GM19372 (cell line): ENCODE measurements around the gene SPPL3.
A peak's percentile ranks its signal among the peaks of the same experiment; 100 is the strongest.
"Not testable (repeated sequence)": the region's sequence is repeated elsewhere in the genome, so short reads cannot be mapped to it uniquely, and the experiment has no call there.

Source experiments
- ATAC-seq: cut with Tn5 transposase; IDR thresholded peaks from one replicate; pipeline ENCODE4 v1.9.1; 2021; ENCODE audit warnings: mild to moderate bottlenecking, low read depth, moderate library complexity; ENCODE audit not compliant: unreplicated experiment

SPPL3 gene

DNA sequence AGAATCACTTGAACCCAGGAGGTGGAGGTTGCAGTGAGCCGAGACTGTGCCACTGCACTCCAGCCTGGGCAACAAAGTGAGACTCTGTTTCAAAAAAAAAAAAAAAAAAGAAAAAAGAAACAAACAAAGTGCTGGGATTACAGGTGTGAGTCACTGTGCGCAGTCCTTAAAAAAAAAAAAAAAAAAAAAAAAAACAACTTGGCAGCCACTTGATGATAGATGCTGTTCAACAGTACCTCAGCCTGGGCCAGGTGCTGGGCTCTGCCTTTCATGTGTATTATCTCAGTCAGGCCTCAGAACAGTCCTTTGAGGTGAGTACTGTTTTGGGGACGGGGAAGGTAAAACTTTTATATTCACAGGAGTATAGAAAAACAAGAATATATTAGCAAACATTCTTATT is 169.0 kb downstream of the SPPL3 start:
- ATAC-seq, result no peak

GRCh38 chr12:120734210-120734609 is 169.9 kb downstream of the SPPL3 start:
- no peak for ATAC-seq

- ATAC-seq, result no peak
Observed at GRCh38 chr12:120733574-120733973, 170.6 kb downstream of the SPPL3 start.

- not testable (repeated sequence) for ATAC-seq
Observed at GRCh38 chr12:120732198-120732597, 172.0 kb downstream of the SPPL3 start.

DNA sequence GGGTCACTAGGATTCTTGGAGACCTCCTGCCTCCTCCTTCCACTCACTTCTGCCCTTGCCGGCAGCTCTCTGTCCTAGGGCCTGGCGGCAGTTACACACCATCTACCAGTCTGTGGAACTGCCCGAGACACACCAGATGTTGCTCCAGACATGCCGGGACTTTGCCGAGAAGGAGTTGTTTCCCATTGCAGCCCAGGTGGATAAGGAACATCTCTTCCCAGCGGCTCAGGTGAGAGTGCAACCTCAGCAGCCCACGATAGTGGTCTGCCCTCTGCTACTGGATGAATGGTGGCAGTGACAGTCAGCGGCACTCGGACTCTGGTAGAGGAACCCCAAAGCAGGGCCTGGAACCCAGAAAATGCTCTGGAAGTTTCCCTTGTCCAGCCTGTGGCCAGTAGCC is 177.2 kb downstream of the SPPL3 start:
- ATAC-seq, result no peak

GRCh38 chr12:120726510-120726793 is 177.7 kb downstream of the SPPL3 start:
- no peak for ATAC-seq

DNA sequence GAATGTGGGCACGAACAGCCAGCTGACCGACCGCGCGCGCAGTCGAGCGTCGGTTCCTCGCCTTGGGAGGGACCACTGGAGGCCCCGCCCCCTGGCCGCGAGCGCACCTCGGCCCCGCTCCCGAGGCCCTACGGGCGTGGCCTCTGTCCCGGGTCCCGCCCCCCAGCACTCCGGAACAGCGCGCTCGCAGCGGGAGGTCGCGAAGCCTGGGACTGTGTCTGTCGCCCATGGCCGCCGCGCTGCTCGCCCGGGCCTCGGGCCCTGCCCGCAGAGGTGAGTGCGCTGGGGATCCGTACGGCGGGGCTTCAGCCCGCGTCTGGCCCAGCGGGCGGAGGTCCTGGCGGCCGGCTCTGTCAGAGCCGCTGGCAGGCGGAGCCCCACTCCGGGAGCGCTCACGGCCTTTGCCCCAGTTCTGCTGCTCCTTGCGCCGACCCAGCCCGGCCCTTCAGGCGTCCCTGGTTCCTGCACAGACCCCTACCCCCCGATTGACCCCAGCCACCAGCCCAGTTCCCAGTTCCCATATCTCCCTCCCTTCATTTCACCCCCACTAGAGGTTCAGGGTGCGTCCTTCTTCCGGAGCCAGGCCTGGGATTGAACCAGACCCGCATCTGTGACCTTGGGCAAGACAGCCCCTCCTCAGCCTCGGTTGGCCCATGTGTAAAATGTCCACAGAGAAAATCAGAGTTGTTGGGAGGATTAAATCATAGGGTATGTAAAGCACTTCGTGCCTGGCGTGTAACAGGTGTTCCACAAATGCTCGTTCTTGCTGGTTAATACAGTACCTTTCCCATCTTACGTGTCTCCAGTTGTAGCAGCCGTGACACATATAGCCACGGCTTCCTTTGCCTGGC is 178.3 kb downstream of the SPPL3 start, which contains the start of gene ACADS:
ACADS (plus strand) TSS at position 168 of the 851 bp plus-strand sequence; CDS start at position 228, 60 bp downstream.
- peak; percentile 99 for ATAC-seq

DNA sequence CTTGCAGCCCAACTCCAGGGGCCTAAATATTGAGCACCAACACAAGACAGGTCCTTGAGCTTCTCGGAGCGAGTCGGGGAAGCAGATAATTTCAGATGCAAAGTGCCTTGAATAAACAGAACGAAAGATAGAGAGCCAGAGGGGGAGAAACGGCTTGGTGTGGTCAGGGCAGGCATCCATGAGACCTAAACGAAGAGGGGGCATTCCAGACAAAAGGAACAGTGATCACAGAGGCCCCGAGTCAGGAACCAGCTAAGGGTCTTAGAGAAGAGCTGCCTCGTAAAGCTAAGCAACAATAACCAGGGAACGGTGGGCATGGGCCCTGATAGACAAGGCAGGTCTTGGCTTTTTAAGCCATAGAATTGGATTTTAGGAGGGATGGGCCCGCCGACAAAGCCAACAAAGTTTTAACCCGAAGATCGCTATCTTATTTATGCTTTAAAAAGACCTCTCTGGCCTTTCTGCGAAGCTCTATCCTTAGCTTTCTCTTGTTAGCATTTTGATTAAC is 179.0 kb downstream of the SPPL3 start:
- no peak for ATAC-seq

DNA sequence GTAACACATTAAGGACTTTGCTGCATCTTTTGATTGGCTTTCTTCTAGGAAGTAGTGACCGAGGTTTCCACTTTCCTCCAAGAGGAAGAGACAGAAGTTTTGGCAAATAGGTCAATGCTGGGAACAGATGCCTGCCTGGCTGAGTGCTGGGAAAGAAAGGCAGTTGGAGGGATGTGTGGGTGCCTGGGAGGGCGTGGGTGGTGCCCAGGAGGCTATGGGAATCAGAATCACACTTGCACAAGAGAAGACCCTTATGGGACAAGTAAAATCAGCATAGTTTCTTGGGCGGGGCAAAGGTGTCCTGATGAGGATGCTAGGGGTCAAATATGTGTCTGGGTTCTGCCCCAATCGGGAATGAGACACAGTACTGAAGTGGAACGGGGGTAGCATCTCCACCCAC is 179.4 kb downstream of the SPPL3 start:
- ATAC-seq, result no peak

DNA sequence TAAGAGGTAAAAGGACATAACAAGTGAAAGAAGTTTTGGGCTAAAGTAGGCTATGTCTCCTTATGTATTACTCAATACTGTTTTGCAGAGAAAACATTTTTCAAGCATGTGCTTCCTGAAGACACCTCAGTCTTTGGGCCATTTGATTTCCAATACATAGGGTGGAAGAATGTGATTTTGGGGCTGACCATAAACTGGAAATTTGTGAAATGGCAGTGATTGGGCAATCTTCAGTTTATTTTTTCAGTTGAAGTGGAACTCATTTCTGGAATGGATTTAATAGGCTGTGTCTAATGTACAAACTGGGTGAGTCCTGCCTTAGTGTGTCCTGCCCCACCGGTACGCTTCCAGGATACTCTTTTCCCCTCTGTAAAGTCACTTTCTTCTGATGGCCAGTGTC is 181.4 kb downstream of the SPPL3 start:
- no peak for ATAC-seq

GRCh38 chr12:120721866-120722265 is 182.3 kb downstream of the SPPL3 start:
- no peak for ATAC-seq

DNA sequence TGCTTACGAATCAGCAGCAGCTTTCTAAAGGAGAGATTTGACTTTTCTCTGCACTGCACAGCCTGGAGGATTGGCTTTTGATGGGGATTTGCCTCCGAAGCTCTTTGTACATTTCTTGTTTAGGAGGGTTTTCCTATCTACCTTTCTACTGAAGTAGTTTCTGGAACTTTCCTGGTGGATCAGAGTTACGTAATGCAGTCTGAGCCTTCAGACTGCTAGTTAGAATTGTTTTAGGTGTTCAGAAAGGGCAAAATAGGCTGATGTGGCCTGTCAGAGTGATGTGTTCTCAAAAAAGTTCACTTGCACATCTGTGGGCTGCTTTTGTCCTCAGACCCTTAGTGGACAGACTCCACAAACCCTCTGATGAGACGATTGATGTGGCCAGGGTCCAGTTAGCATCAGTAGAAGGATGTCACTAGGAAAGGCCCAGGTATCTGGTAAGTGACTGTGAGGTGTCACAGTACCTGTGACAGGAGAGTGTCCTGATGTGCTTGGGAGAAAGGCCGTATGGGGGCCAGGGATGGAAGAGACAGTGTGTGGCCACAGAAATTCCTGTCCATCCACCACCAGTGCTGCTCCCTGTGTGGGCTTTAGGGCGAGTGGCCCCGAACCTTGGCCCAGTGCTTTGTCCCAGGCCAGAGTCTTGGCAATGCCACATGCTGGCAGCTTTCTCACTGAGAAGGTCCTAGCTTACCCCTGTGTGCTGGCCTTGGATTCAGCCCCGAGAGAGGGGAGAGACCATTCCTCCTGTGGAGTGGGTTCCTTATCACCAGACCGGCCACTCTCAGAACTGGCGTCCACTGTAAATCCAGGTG is 183.0 kb downstream of the SPPL3 start:
- ATAC-seq, result no peak

DNA sequence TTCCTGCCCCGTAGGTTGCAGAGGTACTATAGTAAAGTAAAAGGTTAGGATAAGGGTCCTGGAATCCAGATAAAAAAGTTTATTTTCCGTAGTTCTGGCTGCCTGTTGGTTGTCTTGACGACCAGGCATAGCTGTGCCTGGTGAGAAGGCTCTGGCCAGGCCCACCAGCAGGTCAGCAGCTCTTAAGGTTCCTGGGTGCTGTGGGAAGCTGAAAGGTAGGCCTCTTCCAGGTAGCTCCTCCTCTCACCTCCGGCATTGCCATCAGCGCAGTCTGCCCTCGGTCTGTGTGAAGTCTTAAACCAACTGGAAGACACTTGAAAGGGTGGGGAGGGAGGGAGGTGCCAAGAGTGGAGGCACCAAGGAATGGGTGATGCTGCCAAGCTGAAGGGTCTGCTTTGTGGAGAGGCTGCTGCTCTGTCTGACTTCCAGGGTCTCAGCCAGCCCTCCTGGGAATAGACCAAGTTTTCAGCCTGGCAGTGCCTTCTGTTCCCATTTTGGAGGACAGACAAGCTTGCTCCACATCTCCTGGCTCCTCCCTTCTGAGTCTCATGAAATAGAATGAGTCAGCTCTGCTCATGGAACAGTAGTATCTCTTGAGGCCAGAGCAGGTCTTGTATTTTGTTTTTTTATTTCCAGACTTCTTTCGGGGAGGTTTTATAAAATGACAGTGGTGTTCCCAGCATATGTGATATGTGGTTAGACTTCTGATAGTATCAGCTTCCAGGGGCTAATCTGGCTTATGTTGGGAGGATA is 183.7 kb downstream of the SPPL3 start:
- ATAC-seq, result no peak

GRCh38 chr12:120719496-120720233 is 184.5 kb downstream of the SPPL3 start:
- no peak for ATAC-seq

GRCh38 chr12:120719072-120719471 is 185.1 kb downstream of the SPPL3 start:
- no peak for ATAC-seq

DNA sequence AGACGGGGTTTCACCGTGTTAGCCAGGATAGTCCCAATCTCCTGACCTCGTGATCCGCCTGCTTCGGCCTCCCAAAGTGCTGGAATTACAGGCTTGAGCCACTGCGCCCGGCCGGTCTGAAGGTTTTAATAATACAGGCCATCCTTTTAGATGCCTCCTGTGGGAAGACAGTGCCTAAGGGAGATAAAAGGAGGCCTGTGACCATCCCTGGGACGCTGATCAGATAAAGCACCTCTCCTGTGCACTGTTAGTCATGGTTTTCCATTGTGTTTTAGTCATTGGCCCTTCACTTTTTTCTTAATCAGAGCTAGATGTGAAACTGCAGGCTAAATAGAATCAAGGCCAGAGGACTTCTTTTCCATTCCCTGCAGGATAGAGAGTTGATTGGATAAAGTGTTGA is 186.1 kb downstream of the SPPL3 start:
- ATAC-seq, result no peak

DNA sequence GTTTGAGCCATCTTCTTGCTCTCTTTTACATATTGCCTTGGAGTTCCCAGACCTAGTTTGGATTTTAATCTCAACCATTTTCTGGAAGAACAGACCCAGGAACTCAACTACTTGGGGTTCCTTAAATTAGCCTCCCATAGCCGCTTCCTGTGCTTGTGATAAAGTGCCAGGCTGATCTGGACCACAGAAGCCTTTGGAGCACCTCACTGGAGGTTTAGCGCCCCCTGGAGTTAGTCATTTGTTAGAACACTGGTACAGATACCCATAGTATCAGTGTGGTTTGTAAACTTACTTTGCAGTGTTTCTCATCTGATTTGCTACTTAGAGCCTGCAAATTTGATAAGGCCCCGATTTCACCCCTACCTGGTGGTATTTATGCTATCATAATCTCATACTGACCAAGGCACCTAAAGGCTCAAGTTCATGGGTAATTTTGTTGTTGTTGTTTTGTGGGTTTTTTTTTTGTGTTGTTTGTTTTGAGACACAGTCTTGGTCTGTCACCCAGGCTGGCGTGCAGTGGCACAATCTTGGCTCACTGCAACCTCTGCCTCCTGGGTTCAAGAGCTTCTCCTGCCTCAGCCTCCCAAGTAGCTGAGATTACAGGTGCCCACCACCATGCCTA is 190.2 kb downstream of the SPPL3 start:
- ATAC-seq, result no peak

- no peak for ATAC-seq
Observed at GRCh38 chr12:120712610-120713009, 191.5 kb downstream of the SPPL3 start.
